Panc1 (cell line): ENCODE data around the gene CHTF18. TPM values are rescaled to one million over a fixed set of nuclear protein-coding genes. Genes with fewer than 3 reads are reported as not detected.

Source experiments
- ATAC-seq: fragments of 200-7000 bp; cut with Tn5 transposase; 2 replicates; pipeline ENCODE4 v1.9.1; 2020; ENCODE audit warnings: mild to moderate bottlenecking, moderate library complexity
- BruUV-seq: library from RNA; stranded (reverse); fragments of 400-500 nt; replicated peaks from 2 replicates; lab custom pipeline; 2021; lab: Mats Ljungman, UMichigan
- CTCF ChIA-PET: fragments of 300-600 bp; sonication (Branson Sonifier 250); formaldehyde crosslinking; loops from one replicate; lab custom pipeline; 2022; ENCODE audit warnings: antibody characterized with exemption; lab: Charles Lee
- POLR2A ChIA-PET: fragments of 300-600 bp; sonication (Branson Sonifier 250); formaldehyde crosslinking; loops from one replicate; lab custom pipeline; 2022; ENCODE audit warnings: antibody characterized with exemption; lab: Charles Lee
- DNase-seq: peaks from one replicate; pipeline ENCODE4 v3.0.0-alpha.2; 2010; ENCODE audit warnings: low read depth, low spot score
- H3K27ac ChIP-seq: 2 replicates; pipeline ENCODE4 v1.5.1; 2011; ENCODE audit warnings: mild to moderate bottlenecking, low read length, inconsistent platforms
- H3K27me3 ChIP-seq: fragments of 200-500 bp; sonication (Bioruptor generic); 2 replicates; pipeline ENCODE4 v1.6.0; 2014; ENCODE audit warnings: low read length, inconsistent platforms; ENCODE audit not compliant: control insufficient read depth, insufficient read depth
- H3K36me3 ChIP-seq: fragments of 200-500 bp; sonication (Bioruptor generic); 2 replicates; pipeline ENCODE4 v1.5.1; 2014; ENCODE audit warnings: inconsistent platforms, mild to moderate bottlenecking, low read length, moderate library complexity; ENCODE audit not compliant: control insufficient read depth, insufficient read depth
- H3K4me1 ChIP-seq: 2 replicates; pipeline ENCODE4 v1.5.1; 2011; ENCODE audit warnings: inconsistent platforms, mild to moderate bottlenecking, low read length, moderate library complexity; ENCODE audit not compliant: control insufficient read depth, insufficient read depth
- H3K4me3 ChIP-seq, 2 experiments: 2 replicates each; pipeline ENCODE4 v1.5.1; 2011 to 2012; ENCODE audit warnings: low read depth in 2 of 2, low read length in 2 of 2, mild to moderate bottlenecking in 2 of 2, inconsistent platforms in 1 of 2, moderate library complexity in 1 of 2
- H3K9me3 ChIP-seq: fragments of 200-500 bp; sonication (Bioruptor generic); 2 replicates; pipeline ENCODE4 v1.5.1; 2014; ENCODE audit warnings: low read depth, mild to moderate bottlenecking, inconsistent platforms, low read length, moderate library complexity; ENCODE audit not compliant: control insufficient read depth, insufficient read depth
- CTCF ChIP-seq: fragments of 450-650 bp; IDR thresholded peaks from 2 replicates; pipeline ENCODE4 v1.5.1; 2017; ENCODE audit warnings: mild to moderate bottlenecking
- POLR2AphosphoS5 ChIP-seq: IDR thresholded peaks from 2 replicates; pipeline ENCODE4 v1.6.1; 2012; ENCODE audit warnings: mild to moderate bottlenecking, low read depth, low read length, moderate library complexity
- REST ChIP-seq, 2 experiments: IDR thresholded peaks; 2 replicates each; pipeline ENCODE4 v1.6.1; 2011 to 2012; ENCODE audit warnings: low read depth in 2 of 2, control low read depth in 1 of 2, low read length in 1 of 2, mild to moderate bottlenecking in 1 of 2, moderate library complexity in 1 of 2; ENCODE audit not compliant: insufficient read depth in 1 of 2
- SIN3A ChIP-seq: IDR thresholded peaks from 2 replicates; pipeline ENCODE4 v1.6.1; 2012; ENCODE audit warnings: low read depth, mild to moderate bottlenecking, low read length, moderate library complexity, borderline replicate concordance; ENCODE audit not compliant: insufficient read depth
- TCF7L2 ChIP-seq: IDR thresholded peaks from 2 replicates; pipeline ENCODE4 v1.6.1; 2011; ENCODE audit warnings: mild to moderate bottlenecking, low read depth, low read length, inconsistent platforms
- in situ Hi-C: cut with HindIII; loops from 2 replicates; pipeline ENCODE4 v1.10.0; 2016; ENCODE audit warnings: low sequenced_read_pairs, low pct_unique_long_range_greater_than_20kb
- intact Hi-C: fragments of 100-400 bp; cut with micrococcal nuclease; formaldehyde crosslinking; loops from one replicate; pipeline ENCODE4 v1.10.0; 2022; ENCODE audit not compliant: unreplicated experiment
- total RNA-seq: library from RNA; stranded (reverse); gene quantifications from one replicate; pipeline ENCODE4 v1.2.1, GENCODE V29; 2021; ENCODE audit not compliant: unreplicated experiment

Gene CHTF18
- total RNA-seq, 1 experiment from 2014 or later: 118 TPM

- Histone ChIP-seq H3K4me1 (peaks cover 4% of the 10 kb centered on the region; the same call in 1 of the 2 replicates), H3K27me3 (no peaks in the 10 kb centered on the region), H3K27ac (no peak overlapping the region), H3K36me3 (no peaks in the 10 kb centered on the region), H3K4me3 (no peak overlapping the region), H3K9me3 (no peaks in the 10 kb centered on the region)
- CTCF ChIA-PET: interaction anchor here (0.7 kb wide), 1 partner anchor 237 kb away, joined by 6 read pairs; no protein-coding TSS in a partner anchor
- TF ChIP-seq SIN3A: no peak
- no peak for TF ChIP-seq CTCF
- TF ChIP-seq REST (IDR thresholded peaks at IDR 0.05; ENCODE audit: insufficient read depth in 1 of 2, low read depth in 2 of 2, low read length in 1 of 2): no peak
- TF ChIP-seq POLR2AphosphoS5: no peak
- TF ChIP-seq TCF7L2: no peak
- intact Hi-C loops (no loop called here), in situ Hi-C loops (no loop called here)
- DNase-seq (no peak), ATAC-seq (no peak)
- POLR2A ChIA-PET: no interaction called here
- BruUV-seq: no TSS peak
Measured at GRCh38 chr16:815861-816260, 27.4 kb downstream of the CHTF18 start.

GRCh38 chr16:817001-817906 lies 28.8 kb downstream of the CHTF18 start:
- TF ChIP-seq CTCF (no peak), REST (IDR thresholded peaks at IDR 0.05; ENCODE audit: insufficient read depth in 1 of 2, low read depth in 2 of 2, low read length in 1 of 2) (no peak), SIN3A (no peak), TCF7L2 (no peak), POLR2AphosphoS5 (no peak)
- POLR2A ChIA-PET: interaction anchor here (0.7 kb wide), 1 partner anchor 21 kb away, joined by 16 read pairs; no protein-coding TSS in a partner anchor

More at GRCh38 chr16:817001-817906, 28.8 kb downstream of the CHTF18 start:
- no peaks in the 10 kb centered on the region for H3K27me3 ChIP-seq
- no peaks in the 10 kb centered on the region for H3K9me3 ChIP-seq
- ATAC-seq: no peak
- no peak overlapping the region for H3K4me3 ChIP-seq
- intact Hi-C loops (no loop called here), in situ Hi-C loops (no loop called here)
- H3K36me3 ChIP-seq: no peaks in the 10 kb centered on the region
- H3K4me1 ChIP-seq: peaks cover 4% of the 10 kb centered on the region; the same call in 1 of the 2 replicates
- no peak overlapping the region for H3K27ac ChIP-seq
- DNase-seq: no peak
- BruUV-seq: no TSS peak
- CTCF ChIA-PET: interaction anchor here (0.6 kb wide), 1 partner anchor 258 kb away, joined by 3 read pairs; no protein-coding TSS in a partner anchor
